Activated naive CD4-positive, alpha-beta T cell treated with anti-CD3 and anti-CD28 coated beads, Interleukin-2, amount 50 U/mL, for 16 hours (primary cell): ENCODE data around the gene FBXL17.

Experiments used
- DNase-seq: peaks from one replicate; pipeline ENCODE4 v3.0.0-alpha.2; 2020

FBXL17 gene

DNA sequence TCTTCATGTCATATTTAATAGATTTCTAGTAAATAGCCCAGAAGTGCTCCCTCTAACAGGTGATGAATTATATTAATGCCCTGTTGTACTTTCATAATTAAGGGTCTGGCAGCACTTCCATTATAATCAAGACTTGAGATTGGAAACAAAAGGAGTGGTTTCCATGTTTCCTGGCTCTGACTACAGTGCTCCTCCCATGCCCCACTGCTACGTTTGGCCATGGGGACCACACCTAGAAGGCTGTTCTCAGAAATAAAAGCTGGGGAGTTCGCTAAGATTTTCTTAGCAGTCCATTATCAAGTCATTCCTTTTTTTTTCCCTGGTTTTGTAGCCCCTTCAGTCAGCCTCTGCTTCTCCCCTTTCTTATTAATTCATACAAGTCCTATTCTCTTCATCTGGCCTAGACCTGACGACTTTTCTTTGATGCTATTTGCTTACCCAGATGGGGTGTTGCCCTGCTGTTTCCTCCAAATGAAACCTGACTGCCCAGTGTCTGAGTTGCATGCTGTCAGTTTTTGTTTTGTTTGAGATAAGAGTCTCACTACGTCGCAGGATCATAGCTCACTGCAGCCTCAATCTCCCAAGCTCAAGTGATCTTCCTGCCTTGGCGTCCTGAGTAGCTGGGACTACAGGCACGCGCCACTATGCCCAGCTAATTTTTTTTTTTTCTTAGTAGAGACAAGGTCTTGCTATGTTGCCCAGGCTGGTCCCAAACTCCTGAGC is 399.0 kb downstream of the FBXL17 start:
- no peak for DNase-seq

GRCh38 chr5:107980923-107981692 is 400.8 kb downstream of the FBXL17 start:
- no peak for DNase-seq

GRCh38 chr5:107979900-107980299 is 402.0 kb downstream of the FBXL17 start:
- no peak for DNase-seq

GRCh38 chr5:107979291-107979690 is 402.6 kb downstream of the FBXL17 start:
- no peak for DNase-seq

DNA sequence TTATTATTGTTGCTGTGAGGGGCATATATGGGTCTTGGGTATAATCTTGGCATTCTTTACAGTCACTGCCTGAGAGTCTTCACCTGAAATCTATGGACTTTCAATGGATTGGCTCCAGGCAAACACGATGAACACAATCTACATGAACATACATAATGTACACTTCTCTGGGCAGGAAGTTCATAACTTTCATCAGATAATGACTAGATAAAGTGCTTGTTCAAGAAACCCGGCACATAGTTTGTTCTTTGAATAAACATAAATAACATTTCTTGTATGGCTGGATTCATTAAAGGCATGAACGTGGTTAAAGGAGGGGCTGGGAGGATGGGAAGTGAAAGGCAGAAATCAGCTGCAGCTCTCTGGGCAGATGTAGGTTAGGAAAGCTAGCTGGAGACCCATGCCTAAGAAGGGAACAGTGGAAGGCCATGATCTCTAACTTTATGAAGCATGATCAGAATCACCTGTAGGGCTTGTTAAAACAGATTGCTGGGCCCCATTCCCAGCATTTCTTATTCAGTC is 404.3 kb downstream of the FBXL17 start:
- no peak for DNase-seq

- DNase-seq = no peak
These were observed 406.3 kb downstream of the FBXL17 start for GRCh38 chr5:107975568-107975967.

- DNase-seq = no peak
These were observed 410.1 kb downstream of the FBXL17 start for GRCh38 chr5:107971846-107972245.

- no peak for DNase-seq
These were observed 412.1 kb downstream of the FBXL17 start for GRCh38 chr5:107969847-107970246.

- no peak for DNase-seq
These were observed 412.9 kb downstream of the FBXL17 start for GRCh38 chr5:107968998-107969397.

GRCh38 chr5:107968406-107968843 is 413.5 kb downstream of the FBXL17 start:
- DNase-seq = no peak

DNA sequence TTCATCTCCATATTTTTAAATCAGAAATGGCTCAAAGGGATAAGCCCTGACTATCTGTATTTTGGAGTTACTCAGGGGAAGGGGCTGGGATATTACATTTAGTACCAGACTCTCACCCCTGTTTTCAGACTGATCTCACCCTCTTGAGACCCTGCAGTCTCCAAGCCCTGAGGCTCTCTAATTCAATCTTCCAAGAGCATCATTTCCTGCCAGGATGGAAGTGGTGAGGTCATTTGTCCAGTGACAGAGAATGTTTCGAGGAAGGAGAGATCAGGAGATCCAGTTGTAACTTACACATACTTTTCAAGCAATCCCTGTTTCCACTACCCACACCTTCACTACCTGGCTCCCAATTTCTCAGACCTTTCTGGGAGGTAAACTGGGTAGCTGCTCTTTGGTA is 415.7 kb downstream of the FBXL17 start:
- DNase-seq = no peak

DNA sequence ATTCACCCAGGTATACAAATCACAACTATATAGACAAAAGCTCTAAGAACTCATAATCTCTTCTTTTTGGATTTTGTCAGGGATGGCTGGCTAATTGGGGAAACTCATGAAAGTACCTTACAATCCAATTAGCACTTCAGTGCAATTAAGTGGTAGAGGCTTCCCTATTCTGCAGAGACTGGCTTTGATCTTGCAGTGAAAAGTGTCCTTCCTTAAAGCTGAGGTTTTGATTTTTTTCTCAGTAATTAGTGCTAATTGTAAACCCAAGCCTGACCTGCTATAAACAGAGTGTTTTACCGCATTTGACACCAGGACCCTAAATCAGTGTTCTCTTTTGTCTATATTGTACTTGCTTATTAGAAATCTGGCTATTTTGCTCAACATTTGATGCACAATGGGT is 417.2 kb downstream of the FBXL17 start:
- DNase-seq = no peak

- no peak for DNase-seq
These were observed 422.2 kb downstream of the FBXL17 start for GRCh38 chr5:107959573-107960279.

DNA sequence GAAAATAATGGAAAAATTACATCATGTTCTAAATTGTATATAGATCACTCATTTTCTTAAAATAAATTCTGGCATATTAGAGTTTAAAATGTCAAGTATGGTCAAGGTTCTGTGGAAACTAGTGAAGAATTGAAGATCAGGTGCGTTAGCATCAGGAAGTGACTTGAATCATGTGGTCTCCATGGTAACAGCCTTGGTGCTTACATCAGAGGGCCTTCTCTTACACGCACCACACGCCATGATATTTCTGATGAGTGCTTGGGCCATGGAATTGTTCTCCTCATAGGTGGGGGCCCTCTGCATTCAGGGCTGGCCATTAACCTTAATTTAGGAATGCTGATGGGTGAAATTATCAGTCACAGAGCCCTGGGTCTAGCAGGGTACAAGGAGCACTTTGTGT is 423.0 kb downstream of the FBXL17 start:
- DNase-seq = no peak

- no peak for DNase-seq
These were observed 423.5 kb downstream of the FBXL17 start for GRCh38 chr5:107958432-107958831.

- DNase-seq = no peak
These were observed 424.8 kb downstream of the FBXL17 start for GRCh38 chr5:107957051-107957450.

GRCh38 chr5:107955321-107955720 is 426.6 kb downstream of the FBXL17 start:
- no peak for DNase-seq

- no peak for DNase-seq
These were observed 427.6 kb downstream of the FBXL17 start for GRCh38 chr5:107954254-107954653.

DNA sequence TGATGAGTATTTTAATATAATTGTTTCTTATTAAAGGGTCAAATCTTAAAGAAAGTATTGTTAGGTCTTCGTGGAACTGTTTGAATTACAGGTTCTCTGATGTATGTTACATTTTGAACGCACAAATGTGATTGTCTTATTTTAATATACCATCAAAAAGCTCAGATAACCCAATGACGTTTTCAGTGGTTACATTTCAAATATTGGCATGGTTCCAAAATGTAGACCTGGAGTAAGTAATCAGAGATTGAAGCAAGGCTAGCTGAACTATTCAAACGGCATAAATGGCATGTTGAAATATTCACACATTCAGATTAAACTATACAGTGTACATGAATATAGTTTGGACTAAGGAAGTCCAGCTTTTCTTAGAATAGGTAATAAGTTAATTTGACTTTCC is 429.4 kb downstream of the FBXL17 start:
- no peak for DNase-seq

GRCh38 chr5:107951309-107951708 is 430.6 kb downstream of the FBXL17 start:
- no peak for DNase-seq

GRCh38 chr5:107950776-107951175 is 431.1 kb downstream of the FBXL17 start:
- DNase-seq = no peak

- DNase-seq = no peak
These were observed 432.1 kb downstream of the FBXL17 start for GRCh38 chr5:107949688-107950341.

- DNase-seq = no peak
These were observed 433.5 kb downstream of the FBXL17 start for GRCh38 chr5:107948377-107948776.
